ENCODE data around the gene IPO4. TPM values are rescaled to one million over a fixed set of nuclear protein-coding genes. Genes with fewer than 3 reads are reported as not detected.
"Not testable (repeated sequence)": the region's sequence is repeated elsewhere in the genome, so short reads cannot be mapped to it uniquely, and the experiment has no call there.

Gene IPO4
- total RNA-seq, 1 experiment from 2014 or later = 52.1 TPM

- in situ Hi-C loops (cut with HindIII; ENCODE audit: low pct_unique_long_range_greater_than_20kb, low sequenced_read_pairs); DNase-seq (ENCODE audit: low read depth, low spot score): not testable (repeated sequence)
These were observed 13.9 kb upstream of the IPO4 start for GRCh38 chr14:24202538-24202937.

GRCh38 chr14:24198814-24199524 lies 10.4 kb upstream of the IPO4 start:
- DNase-seq (ENCODE audit: low read depth, low spot score) = no peak
- in situ Hi-C loops (cut with HindIII; ENCODE audit: low pct_unique_long_range_greater_than_20kb, low sequenced_read_pairs) = no loop called here

DNA sequence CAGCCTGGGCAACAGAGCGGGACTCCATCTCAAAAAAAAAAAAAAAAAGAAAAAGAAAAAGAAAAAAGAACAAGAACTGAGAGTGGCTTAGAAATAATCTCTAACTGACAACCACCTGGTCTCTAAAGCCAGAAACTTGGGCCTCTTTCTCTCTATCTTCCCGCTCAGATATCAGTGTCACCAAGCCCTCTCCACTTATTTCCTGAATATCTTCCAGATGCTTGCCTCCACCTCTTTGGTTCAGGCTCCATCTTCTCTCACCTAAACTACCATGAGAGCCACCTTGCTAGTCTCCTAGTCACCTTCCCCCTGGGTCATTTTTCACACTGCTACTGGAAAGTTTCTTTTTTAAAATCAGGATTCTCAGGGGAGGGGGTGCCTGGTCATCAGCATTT lies 8.4 kb upstream of the IPO4 start:
- no peak for DNase-seq (ENCODE audit: low read depth, low spot score)
- in situ Hi-C loops (cut with HindIII; ENCODE audit: low pct_unique_long_range_greater_than_20kb, low sequenced_read_pairs) = no loop called here

GRCh38 chr14:24196071-24197055 lies 7.7 kb upstream of the IPO4 start:
- in situ Hi-C loops (cut with HindIII; ENCODE audit: low pct_unique_long_range_greater_than_20kb, low sequenced_read_pairs) = no loop called here
- no peak for DNase-seq (ENCODE audit: low read depth, low spot score)

DNA sequence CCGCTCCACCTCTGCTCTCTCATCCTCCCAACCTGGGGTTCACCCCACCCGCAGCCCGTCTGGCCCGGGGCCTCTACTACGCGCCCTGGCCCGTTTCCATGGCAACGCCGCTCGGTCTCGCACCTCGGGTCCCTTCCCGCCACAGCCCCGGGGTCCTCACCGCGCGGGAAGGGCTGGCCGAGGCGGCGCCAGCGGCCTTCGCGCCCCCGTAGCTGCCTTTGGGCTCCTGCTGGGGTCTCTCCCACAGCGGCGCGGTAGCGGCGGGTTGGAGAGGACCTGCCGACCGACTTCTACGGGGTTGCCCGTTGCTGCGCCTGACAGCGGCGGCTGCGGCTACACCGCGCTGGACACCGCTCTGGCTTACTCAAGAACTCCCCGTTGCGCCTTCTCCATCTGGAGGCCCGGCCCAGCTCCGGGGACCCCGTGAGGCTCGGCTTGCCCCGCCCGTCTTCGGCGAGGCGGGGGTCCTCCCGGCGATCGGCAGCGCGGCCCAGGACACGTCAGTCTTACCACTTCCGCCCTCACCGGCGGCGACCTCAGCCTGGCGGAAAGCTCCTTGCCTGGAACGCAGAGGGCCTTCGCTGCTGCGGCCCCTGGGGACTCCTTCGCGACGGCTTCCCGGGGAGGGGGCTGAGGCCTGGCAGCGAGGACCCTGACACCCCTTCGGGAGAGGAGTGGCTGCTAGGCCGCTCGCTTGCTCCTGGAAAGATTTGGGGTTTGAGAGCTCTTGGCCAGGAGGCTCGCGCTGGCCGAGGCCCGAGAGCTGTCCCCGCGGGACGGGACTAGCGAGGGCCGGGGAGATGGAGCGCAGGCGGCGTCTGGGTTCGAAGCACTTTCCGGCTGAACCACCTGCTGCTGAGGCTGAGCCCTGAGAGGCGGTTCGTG lies 6.8 kb upstream of the IPO4 start, which contains the start of gene TM9SF1:
Gene TM9SF1, minus strand, starts transcription at position 256 of the 885 bp plus-strand sequence. CDS start 422 bp downstream, outside the sequence.
- DNase-seq (ENCODE audit: low read depth, low spot score) = peak; percentile 77
- in situ Hi-C loops (cut with HindIII; ENCODE audit: low pct_unique_long_range_greater_than_20kb, low sequenced_read_pairs) = no loop called here

GRCh38 chr14:24194873-24195185 lies 6.2 kb upstream of the IPO4 start:
- in situ Hi-C loops (cut with HindIII; ENCODE audit: low pct_unique_long_range_greater_than_20kb, low sequenced_read_pairs) = no loop called here
- no peak for DNase-seq (ENCODE audit: low read depth, low spot score)

DNA sequence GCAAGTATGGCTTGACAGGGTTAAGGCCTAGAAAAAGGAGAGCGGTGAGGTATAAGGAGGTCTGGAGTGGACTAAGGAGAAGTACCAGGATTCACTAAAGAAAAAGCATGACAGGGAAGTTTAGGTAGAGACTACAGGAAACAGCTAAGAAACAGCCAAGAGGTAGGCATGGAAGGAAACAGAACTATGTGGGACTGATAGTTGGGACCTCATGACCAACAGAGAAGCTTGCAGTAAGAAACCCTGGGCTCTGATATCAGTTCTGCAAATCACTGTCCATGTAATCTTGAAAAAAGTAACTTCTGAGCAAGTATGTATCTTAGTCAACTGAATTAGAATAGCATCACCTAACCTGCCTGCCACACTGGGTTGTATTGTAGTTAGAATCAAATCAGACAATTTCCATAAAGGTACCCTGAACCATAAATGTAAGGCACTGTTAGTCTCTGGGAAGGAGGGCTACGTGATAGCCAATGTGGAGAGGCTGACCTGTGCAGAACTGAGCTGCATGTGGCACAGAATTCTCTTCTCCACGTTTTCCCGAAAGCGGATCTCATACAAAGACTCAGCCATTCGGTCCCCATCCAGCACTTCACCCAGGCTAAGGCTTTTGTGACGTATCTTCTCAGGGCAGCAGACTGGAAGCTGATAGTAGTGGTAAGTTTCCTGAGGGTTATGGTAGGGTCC lies 5.7 kb upstream of the IPO4 start:
- in situ Hi-C loops (cut with HindIII; ENCODE audit: low pct_unique_long_range_greater_than_20kb, low sequenced_read_pairs) = no loop called here
- no peak for DNase-seq (ENCODE audit: low read depth, low spot score)

GRCh38 chr14:24192933-24193332 lies 4.3 kb upstream of the IPO4 start:
- no peak for DNase-seq (ENCODE audit: low read depth, low spot score)
- in situ Hi-C loops (cut with HindIII; ENCODE audit: low pct_unique_long_range_greater_than_20kb, low sequenced_read_pairs) = no loop called here

GRCh38 chr14:24190416-24190815 lies 1.8 kb upstream of the IPO4 start:
- in situ Hi-C loops (cut with HindIII; ENCODE audit: low pct_unique_long_range_greater_than_20kb, low sequenced_read_pairs) = no loop called here
- DNase-seq (ENCODE audit: low read depth, low spot score) = no peak

GRCh38 chr14:24189460-24189859 lies 844 bp upstream of the IPO4 start:
- no peak for DNase-seq (ENCODE audit: low read depth, low spot score)
- in situ Hi-C loops (cut with HindIII; ENCODE audit: low pct_unique_long_range_greater_than_20kb, low sequenced_read_pairs) = no loop called here

- in situ Hi-C loops (cut with HindIII; ENCODE audit: low pct_unique_long_range_greater_than_20kb, low sequenced_read_pairs) = no loop called here
These were observed 401 bp upstream of the IPO4 start for GRCh38 chr14:24189059-24189375.

DNA sequence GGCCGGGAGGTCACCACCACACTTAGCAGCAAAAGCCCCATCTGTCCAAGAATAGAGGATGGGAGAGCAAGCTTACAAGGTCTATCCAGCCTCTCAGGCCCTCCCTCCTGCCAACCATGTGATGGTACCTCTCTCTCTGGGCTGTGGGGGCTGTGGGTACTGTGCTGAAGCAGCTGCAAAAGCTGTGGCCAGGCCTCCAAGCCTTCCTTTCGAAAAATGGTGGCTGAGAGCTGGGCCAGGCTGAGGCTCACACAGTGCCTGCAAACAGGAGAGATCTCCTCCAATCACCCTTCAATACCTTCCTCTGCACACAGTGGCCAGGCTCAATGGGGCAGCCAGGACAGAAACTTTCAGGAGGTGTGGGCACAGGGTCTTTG lies 1.1 kb downstream of the IPO4 start:
- in situ Hi-C loops (cut with HindIII; ENCODE audit: low pct_unique_long_range_greater_than_20kb, low sequenced_read_pairs) = no loop called here
- no peak for DNase-seq (ENCODE audit: low read depth, low spot score)

More at GRCh38 chr14:24189059-24189375, 401 bp upstream of the IPO4 start:
- no peak for DNase-seq (ENCODE audit: low read depth, low spot score)

DNA sequence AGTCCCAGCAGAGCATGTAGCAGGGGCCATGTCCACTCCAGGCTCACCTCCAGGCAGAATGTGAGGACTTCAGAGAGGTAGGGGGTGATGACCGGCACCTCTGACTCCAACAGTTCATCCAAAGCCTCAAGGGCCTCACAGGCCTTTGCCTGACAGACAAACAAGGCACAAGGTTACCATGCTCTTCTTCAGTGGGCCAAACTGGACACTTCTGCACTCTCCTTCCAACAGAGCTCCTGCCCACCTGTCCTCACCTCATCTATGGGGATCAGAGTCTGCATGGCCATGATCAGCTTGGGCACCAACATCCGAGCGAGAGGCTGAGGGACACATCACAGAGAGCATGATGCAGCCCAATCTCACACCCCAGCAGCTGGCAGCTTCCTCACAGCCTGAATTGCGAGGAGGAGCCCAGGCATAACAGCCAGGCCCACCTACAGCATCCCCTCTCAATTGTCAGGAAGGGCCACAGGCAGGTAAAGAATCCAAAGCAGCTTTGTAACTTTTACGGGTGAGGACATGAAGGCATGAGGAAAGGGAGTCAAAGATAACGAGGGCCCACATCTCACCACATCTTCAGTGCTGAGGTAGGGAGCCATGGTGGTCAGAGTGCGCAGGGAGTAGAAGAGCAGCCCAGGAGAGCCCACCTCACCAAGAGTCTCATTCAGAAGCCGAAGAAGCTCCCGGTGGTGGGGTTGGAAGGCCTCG lies 1.6 kb downstream of the IPO4 start:
- DNase-seq (ENCODE audit: low read depth, low spot score) = no peak
- in situ Hi-C loops (cut with HindIII; ENCODE audit: low pct_unique_long_range_greater_than_20kb, low sequenced_read_pairs) = no loop called here

DNA sequence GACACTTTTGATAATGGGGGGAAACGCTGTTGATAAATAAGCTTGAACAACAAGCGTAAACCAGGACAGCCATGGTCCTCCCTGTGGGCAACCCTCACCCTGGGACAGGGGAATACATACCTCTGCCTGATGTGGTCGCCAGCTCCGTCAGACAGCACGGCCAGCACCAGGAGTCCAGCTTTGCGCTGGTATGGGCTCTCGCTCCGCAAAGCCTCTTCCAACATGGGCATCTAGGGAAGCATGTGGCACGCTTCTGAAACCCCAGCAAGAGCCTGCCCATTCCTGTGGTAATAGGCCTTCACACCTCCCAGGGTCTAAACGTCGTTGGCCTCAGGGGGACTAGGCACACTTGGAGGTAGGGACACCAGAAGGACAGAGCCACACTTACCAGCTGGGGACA lies 2.9 kb downstream of the IPO4 start:
- no peak for DNase-seq (ENCODE audit: low read depth, low spot score)
- in situ Hi-C loops (cut with HindIII; ENCODE audit: low pct_unique_long_range_greater_than_20kb, low sequenced_read_pairs) = no loop called here

GRCh38 chr14:24185026-24185425 lies 3.6 kb downstream of the IPO4 start:
- no peak for DNase-seq (ENCODE audit: low read depth, low spot score)
- in situ Hi-C loops (cut with HindIII; ENCODE audit: low pct_unique_long_range_greater_than_20kb, low sequenced_read_pairs) = no loop called here

DNA sequence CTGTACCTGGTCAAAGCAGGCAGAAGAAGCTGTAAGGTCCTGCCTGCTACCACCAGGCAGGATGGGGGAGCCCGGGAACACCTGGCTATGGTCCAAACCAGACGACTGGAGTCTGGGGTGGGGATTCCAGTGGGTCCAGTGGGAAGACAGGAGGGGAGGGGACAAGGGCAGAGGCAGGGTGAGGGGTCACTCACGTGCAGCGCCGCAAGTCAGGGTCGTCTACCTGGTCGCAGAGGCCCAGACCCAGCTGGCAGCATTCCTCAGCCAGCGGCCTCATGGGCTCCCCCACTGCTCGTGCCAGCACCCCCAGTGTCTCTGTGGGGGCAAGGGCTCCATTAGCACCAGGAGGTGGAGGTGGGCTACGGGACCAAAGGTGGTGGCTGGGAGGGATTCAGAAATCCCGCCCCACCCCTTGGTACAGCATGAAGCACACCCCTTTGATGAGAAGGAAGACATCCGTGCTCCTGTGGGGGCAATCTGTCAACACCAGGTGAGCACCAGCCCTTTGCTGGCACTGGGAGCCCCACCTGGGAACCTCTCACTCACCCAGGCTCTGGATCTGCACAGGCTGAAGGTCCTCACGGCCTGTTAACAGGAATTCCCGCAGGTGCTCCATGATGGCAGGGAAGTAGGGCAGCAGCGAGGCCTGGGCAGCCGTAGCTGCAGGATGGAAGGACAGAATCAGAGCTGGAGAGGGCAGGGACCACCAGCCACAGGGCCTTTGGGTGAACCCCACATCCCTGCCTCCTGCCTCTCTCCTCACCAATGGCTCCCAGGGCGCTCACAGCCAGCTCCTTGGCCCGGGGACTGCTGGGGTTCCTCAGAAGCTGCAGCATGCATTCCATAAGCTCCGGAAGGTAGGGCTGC lies 4.3 kb downstream of the IPO4 start:
- DNase-seq (ENCODE audit: low read depth, low spot score) = no peak

More for the DNA sequence above, 4.3 kb downstream of the IPO4 start:
- in situ Hi-C loops (cut with HindIII; ENCODE audit: low pct_unique_long_range_greater_than_20kb, low sequenced_read_pairs) = no loop called here

Measured in SK-MEL-5 (cell line).